Measurements from ENCODE around the gene CWC25.
"Not testable (repeated sequence)": the region's sequence is repeated elsewhere in the genome, so short reads cannot be mapped to it uniquely, and the experiment has no call there.

Gene CWC25

DNA sequence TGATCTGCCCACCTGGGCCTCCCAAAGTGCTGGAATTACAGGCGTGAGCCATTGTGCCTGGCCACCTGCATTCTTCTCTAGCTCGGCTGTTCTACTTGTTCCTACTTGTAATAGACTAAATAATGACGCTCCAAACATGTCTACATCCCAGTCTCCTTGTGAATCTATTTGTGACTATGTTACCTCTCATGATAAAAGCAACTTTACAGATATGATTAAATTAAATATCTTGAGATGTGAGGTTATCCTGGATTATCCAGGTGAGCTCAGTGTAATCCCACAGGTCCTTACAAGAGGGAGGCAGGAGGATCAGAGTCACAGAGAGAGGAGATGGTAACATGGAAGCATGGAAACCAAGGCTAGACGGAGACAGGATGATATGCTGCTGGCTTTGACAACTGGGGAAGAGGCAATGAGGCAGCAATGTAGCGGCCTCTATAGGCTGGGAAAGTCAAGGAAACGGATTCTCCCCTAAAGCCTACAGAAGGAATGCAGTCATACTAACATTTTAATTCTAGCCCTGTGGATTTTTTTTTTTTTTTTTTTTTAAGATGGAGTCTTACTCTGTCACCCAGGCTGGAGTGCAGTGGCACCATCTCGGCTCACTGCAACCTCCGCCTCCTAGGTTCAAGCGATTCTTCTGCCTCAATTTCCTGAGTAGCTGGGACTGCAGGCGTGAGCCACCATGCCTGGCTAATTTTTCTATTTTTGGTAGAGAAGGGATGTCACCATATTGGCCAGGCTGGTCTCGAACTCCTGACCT, 39.7 kb upstream of the CWC25 start:
- no peak overlapping the region for H3K4me3 ChIP-seq (ENCODE audit: low read depth, low read length)
- TF ChIP-seq, protein P1, sequence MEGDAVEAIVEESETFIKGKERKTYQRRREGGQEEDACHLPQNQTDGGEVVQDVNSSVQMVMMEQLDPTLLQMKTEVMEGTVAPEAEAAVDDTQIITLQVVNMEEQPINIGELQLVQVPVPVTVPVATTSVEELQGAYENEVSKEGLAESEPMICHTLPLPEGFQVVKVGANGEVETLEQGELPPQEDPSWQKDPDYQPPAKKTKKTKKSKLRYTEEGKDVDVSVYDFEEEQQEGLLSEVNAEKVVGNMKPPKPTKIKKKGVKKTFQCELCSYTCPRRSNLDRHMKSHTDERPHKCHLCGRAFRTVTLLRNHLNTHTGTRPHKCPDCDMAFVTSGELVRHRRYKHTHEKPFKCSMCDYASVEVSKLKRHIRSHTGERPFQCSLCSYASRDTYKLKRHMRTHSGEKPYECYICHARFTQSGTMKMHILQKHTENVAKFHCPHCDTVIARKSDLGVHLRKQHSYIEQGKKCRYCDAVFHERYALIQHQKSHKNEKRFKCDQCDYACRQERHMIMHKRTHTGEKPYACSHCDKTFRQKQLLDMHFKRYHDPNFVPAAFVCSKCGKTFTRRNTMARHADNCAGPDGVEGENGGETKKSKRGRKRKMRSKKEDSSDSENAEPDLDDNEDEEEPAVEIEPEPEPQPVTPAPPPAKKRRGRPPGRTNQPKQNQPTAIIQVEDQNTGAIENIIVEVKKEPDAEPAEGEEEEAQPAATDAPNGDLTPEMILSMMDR (conservative IDR thresholded peaks at IDR 0.05; ENCODE audit: low read depth, low read length): peak; percentile 78
- DNase-seq (ENCODE audit: low read depth): peak; percentile 78

- peak; percentile 31 for DNase-seq (ENCODE audit: low read depth)
- no peak overlapping the region for H3K4me3 ChIP-seq (ENCODE audit: low read depth, low read length)
- TF ChIP-seq, protein P1 (conservative IDR thresholded peaks at IDR 0.05; ENCODE audit: low read depth, low read length): no peak
These were observed 36.3 kb upstream of the CWC25 start for GRCh38 chr17:38861399-38861843.

- TF ChIP-seq, protein P1 (conservative IDR thresholded peaks at IDR 0.05; ENCODE audit: low read depth, low read length): no peak
- no peak for DNase-seq (ENCODE audit: low read depth)
- no peak overlapping the region for H3K4me3 ChIP-seq (ENCODE audit: low read depth, low read length)
These were observed 32.1 kb upstream of the CWC25 start for GRCh38 chr17:38857271-38857670.

GRCh38 chr17:38855101-38855714, 30.1 kb upstream of the CWC25 start:
- H3K4me3 ChIP-seq (ENCODE audit: low read depth, low read length): not testable (repeated sequence)
- peak; percentile 59 for DNase-seq (ENCODE audit: low read depth)

- H3K4me3 ChIP-seq (ENCODE audit: low read depth, low read length): peak within 1 kb of the TSS; percentile 87
- peak; percentile 98 for DNase-seq (ENCODE audit: low read depth)
- TF ChIP-seq, protein P1 (conservative IDR thresholded peaks at IDR 0.05; ENCODE audit: low read depth, low read length): no peak
These were observed 28.4 kb upstream of the CWC25 start, which contains the start of gene RPL23 for GRCh38 chr17:38853292-38854219. RPL23 (minus strand) TSS chr17:38853721; CDS start chr17:38853710, 11 bp downstream.

DNA sequence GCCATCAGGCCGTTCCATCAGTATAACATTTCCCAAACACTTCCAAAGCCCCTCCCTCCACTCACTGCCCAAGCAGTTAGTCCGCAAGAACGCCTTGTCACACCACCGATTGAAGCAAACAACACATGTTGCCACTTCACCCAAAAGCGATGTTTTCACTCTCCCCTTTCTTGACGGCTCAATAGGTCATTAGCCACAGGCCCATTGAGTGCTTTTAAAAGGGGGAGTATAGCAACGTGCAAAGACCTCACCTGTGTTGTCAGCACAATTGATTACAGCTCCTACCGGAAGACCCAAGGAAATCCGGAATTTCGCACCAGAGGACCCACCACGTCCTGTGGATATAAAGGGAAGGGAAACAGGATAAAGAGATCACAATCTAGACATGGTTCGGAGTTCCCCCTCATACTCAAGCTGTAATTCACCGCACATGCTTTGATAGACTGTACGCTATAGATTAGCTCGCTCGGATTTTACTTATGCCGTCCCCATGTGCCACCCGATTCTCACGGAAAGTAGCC, 27.7 kb upstream of the CWC25 start:
- peak overlapping the region; percentile 87 for H3K4me3 ChIP-seq (ENCODE audit: low read depth, low read length)
- DNase-seq (ENCODE audit: low read depth): peak; percentile 33
- TF ChIP-seq, protein P1 (conservative IDR thresholded peaks at IDR 0.05; ENCODE audit: low read depth, low read length): no peak

- peak overlapping the region; percentile 87 for H3K4me3 ChIP-seq (ENCODE audit: low read depth, low read length)
- TF ChIP-seq, protein P1 (conservative IDR thresholded peaks at IDR 0.05; ENCODE audit: low read depth, low read length): no peak
- DNase-seq (ENCODE audit: low read depth): peak; percentile 38
These were observed 26.3 kb upstream of the CWC25 start for GRCh38 chr17:38851434-38851833.
